Osteocyte (in vitro differentiated cells): ENCODE results near the gene TMEM167B. TPM values are rescaled to one million over a fixed set of nuclear protein-coding genes. Genes with fewer than 3 reads are reported as not detected.

Experiments used
- DNase-seq: peaks from one replicate; pipeline ENCODE4 v3.0.0; 2021; ENCODE audit warnings: mixed read lengths; ENCODE audit not compliant: unreplicated experiment; ENCODE audit errors: extremely low spot score
- H3K27ac Mint-ChIP-seq: one replicate; pipeline ENCODE4 v1.8.0; 2021; ENCODE audit warnings: mild to moderate bottlenecking, mixed read lengths; ENCODE audit not compliant: unreplicated experiment
- H3K27me3 Mint-ChIP-seq: one replicate; pipeline ENCODE4 v1.8.0; 2021; ENCODE audit warnings: mixed read lengths; ENCODE audit not compliant: unreplicated experiment
- H3K36me3 Mint-ChIP-seq: one replicate; pipeline ENCODE4 v1.8.0; 2021; ENCODE audit warnings: mixed read lengths; ENCODE audit not compliant: unreplicated experiment
- H3K4me1 Mint-ChIP-seq: one replicate; pipeline ENCODE4 v1.8.0; 2021; ENCODE audit warnings: mixed read lengths; ENCODE audit not compliant: unreplicated experiment
- H3K4me3 Mint-ChIP-seq: one replicate; pipeline ENCODE4 v1.8.0; 2021; ENCODE audit warnings: mild to moderate bottlenecking, moderate library complexity, mixed read lengths; ENCODE audit not compliant: unreplicated experiment
- H3K9me3 Mint-ChIP-seq: one replicate; pipeline ENCODE4 v1.8.0; 2021; ENCODE audit warnings: mixed read lengths; ENCODE audit not compliant: unreplicated experiment
- CTCF ChIP-seq: fragments of 200-600 bp; sonication (generic); IDR thresholded peaks from 2 replicates; pipeline ENCODE4 v1.5.0; 2021; ENCODE audit warnings: antibody characterized with exemption, mild to moderate bottlenecking, moderate library complexity
- total RNA-seq: library from RNA; stranded (reverse); gene quantifications from 2 replicates; pipeline ENCODE4 v1.2.1, GENCODE V29; 2021

Gene TMEM167B
- total RNA-seq, 1 donor from 2014 or later: 35.8 TPM

- Mint-ChIP-seq H3K9me3 (no peaks in the 10 kb centered on the region), H3K36me3 (no peaks in the 10 kb centered on the region), H3K27me3 (peaks cover 32% of the 10 kb centered on the region), H3K4me3 (no peak overlapping the region), H3K27ac (no peak overlapping the region), H3K4me1 (no peaks in the 10 kb centered on the region)
- no peak for TF ChIP-seq CTCF
- DNase-seq: no peak
Measured at GRCh38 chr1:109120356-109120755, 29.8 kb downstream of the TMEM167B start.

DNA sequence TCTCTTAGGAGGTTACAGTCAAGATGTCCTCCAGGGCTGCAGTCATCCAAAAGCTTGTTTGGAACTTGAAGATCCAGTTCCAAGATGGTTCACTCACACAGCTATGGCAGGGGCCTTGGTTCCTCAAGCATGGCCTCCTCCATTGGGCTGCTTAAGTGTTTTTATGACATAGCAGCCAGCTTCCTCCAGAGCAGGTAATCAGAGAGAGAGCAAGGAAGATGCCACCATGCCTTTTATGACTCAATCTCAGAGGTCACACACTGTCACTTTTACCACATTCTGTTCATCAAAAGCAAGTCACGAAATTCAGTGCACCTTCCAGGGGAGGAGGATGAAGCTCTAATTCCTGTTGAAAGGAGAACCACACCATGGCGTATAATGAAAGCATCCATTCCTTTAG lies 40.5 kb downstream of the TMEM167B start:
- Mint-ChIP-seq H3K36me3 (no peaks in the 10 kb centered on the region), H3K27ac (no peak overlapping the region), H3K4me3 (no peak overlapping the region), H3K9me3 (no peaks in the 10 kb centered on the region), H3K27me3 (no peaks in the 10 kb centered on the region), H3K4me1 (no peaks in the 10 kb centered on the region)
- no peak for TF ChIP-seq CTCF
- DNase-seq: no peak

GRCh38 chr1:109131800-109132199 lies 41.2 kb downstream of the TMEM167B start:
- H3K36me3 Mint-ChIP-seq: no peaks in the 10 kb centered on the region
- H3K27ac Mint-ChIP-seq: no peak overlapping the region
- DNase-seq: no peak
- no peaks in the 10 kb centered on the region for H3K27me3 Mint-ChIP-seq
- no peaks in the 10 kb centered on the region for H3K4me1 Mint-ChIP-seq
- TF ChIP-seq CTCF: no peak
- H3K4me3 Mint-ChIP-seq: no peak overlapping the region
- H3K9me3 Mint-ChIP-seq: no peaks in the 10 kb centered on the region

GRCh38 chr1:109133002-109133706 lies 42.6 kb downstream of the TMEM167B start:
- Mint-ChIP-seq H3K4me1 (no peaks in the 10 kb centered on the region), H3K36me3 (no peaks in the 10 kb centered on the region), H3K27ac (no peak overlapping the region), H3K4me3 (no peak overlapping the region), H3K27me3 (no peaks in the 10 kb centered on the region), H3K9me3 (no peaks in the 10 kb centered on the region)
- no peak for TF ChIP-seq CTCF
- DNase-seq: no peak

- Mint-ChIP-seq H3K36me3 (no peaks in the 10 kb centered on the region), H3K4me3 (no peak overlapping the region), H3K27me3 (no peaks in the 10 kb centered on the region), H3K4me1 (no peaks in the 10 kb centered on the region), H3K27ac (no peak overlapping the region), H3K9me3 (no peaks in the 10 kb centered on the region)
- DNase-seq: no peak
- no peak for TF ChIP-seq CTCF
Measured at GRCh38 chr1:109133815-109134214, 43.3 kb downstream of the TMEM167B start.
